ENCODE results near the gene ANAPC13.

The ANAPC13 gene

GRCh38 chr3:134481166-134481565 lies 4.6 kb downstream of the ANAPC13 start:
- no peak for DNase-seq

- DNase-seq = no peak
Observed at GRCh38 chr3:134480546-134480945, 5.2 kb downstream of the ANAPC13 start.

GRCh38 chr3:134477938-134478337 lies 7.8 kb downstream of the ANAPC13 start:
- no peak for DNase-seq

- no peak for DNase-seq
Observed at GRCh38 chr3:134477002-134477401, 8.8 kb downstream of the ANAPC13 start.

- no peak for DNase-seq
Observed at GRCh38 chr3:134476306-134476705, 9.5 kb downstream of the ANAPC13 start.

- DNase-seq = no peak
Observed at GRCh38 chr3:134474956-134475355, 10.8 kb downstream of the ANAPC13 start.

- peak; percentile 73 to 81 for DNase-seq
Observed at GRCh38 chr3:134473868-134474546, 11.8 kb downstream of the ANAPC13 start.

GRCh38 chr3:134472831-134473230 lies 13.0 kb downstream of the ANAPC13 start:
- DNase-seq = no peak

GRCh38 chr3:134471521-134472193 lies 14.1 kb downstream of the ANAPC13 start:
- no peak for DNase-seq

GRCh38 chr3:134468519-134468918 lies 17.3 kb downstream of the ANAPC13 start:
- no peak for DNase-seq

GRCh38 chr3:134466331-134466730 lies 19.5 kb downstream of the ANAPC13 start:
- no peak for DNase-seq

- no peak for DNase-seq
Observed at GRCh38 chr3:134464689-134465365, 21.0 kb downstream of the ANAPC13 start.

GRCh38 chr3:134464064-134464688 lies 21.6 kb downstream of the ANAPC13 start:
- no peak for DNase-seq

- no peak for DNase-seq
Observed at GRCh38 chr3:134463676-134464063, 22.1 kb downstream of the ANAPC13 start.

GRCh38 chr3:134462331-134462941 lies 23.3 kb downstream of the ANAPC13 start:
- DNase-seq = no peak

- DNase-seq = no peak
Observed at GRCh38 chr3:134460965-134461364, 24.8 kb downstream of the ANAPC13 start.

GRCh38 chr3:134459562-134459961 lies 26.2 kb downstream of the ANAPC13 start:
- DNase-seq = no peak

- no peak for DNase-seq
Observed at GRCh38 chr3:134458406-134458945, 27.3 kb downstream of the ANAPC13 start.

- DNase-seq = no peak
Observed at GRCh38 chr3:134457376-134458074, 28.3 kb downstream of the ANAPC13 start.

- no peak for DNase-seq
Observed at GRCh38 chr3:134453631-134454030, 32.2 kb downstream of the ANAPC13 start.

GRCh38 chr3:134449951-134450350 lies 35.8 kb downstream of the ANAPC13 start:
- no peak for DNase-seq

GRCh38 chr3:134449277-134449676 lies 36.5 kb downstream of the ANAPC13 start:
- DNase-seq = no peak

All from activated CD4-positive, alpha-beta T cell treated with anti-CD3 and anti-CD28 coated beads, Interleukin-2, amount 50 U/mL, for 4 hours (primary cell).